Measurements from ENCODE around the gene PROSER2.

The PROSER2 gene

GRCh38 chr10:11799736-11800080 lies 23.4 kb upstream of the PROSER2 start:
- in situ Hi-C loops (cut with MboI; ENCODE audit: low sequenced_read_pairs): no loop called here

GRCh38 chr10:11804336-11804735 lies 18.8 kb upstream of the PROSER2 start:
- in situ Hi-C loops (cut with MboI; ENCODE audit: low sequenced_read_pairs): no loop called here

- in situ Hi-C loops (cut with MboI; ENCODE audit: low sequenced_read_pairs): no loop called here
These were observed 17.4 kb upstream of the PROSER2 start for GRCh38 chr10:11805792-11806191.

- in situ Hi-C loops (cut with MboI; ENCODE audit: low sequenced_read_pairs): no loop called here
These were observed 16.4 kb upstream of the PROSER2 start for GRCh38 chr10:11806706-11807105.

GRCh38 chr10:11808808-11809207 lies 14.3 kb upstream of the PROSER2 start:
- in situ Hi-C loops (cut with MboI; ENCODE audit: low sequenced_read_pairs): no loop called here

- in situ Hi-C loops (cut with MboI; ENCODE audit: low sequenced_read_pairs): no loop called here
These were observed 12.8 kb upstream of the PROSER2 start for GRCh38 chr10:11810313-11810766.

- in situ Hi-C loops (cut with MboI; ENCODE audit: low sequenced_read_pairs): no loop called here
These were observed 12.2 kb upstream of the PROSER2 start for GRCh38 chr10:11810973-11811372.

- in situ Hi-C loops (cut with MboI; ENCODE audit: low sequenced_read_pairs): no loop called here
These were observed 10.0 kb upstream of the PROSER2 start for GRCh38 chr10:11813177-11813576.

- in situ Hi-C loops (cut with MboI; ENCODE audit: low sequenced_read_pairs): no loop called here
These were observed 9.1 kb upstream of the PROSER2 start for GRCh38 chr10:11813855-11814567.

- in situ Hi-C loops (cut with MboI; ENCODE audit: low sequenced_read_pairs): no loop called here
These were observed 4.1 kb upstream of the PROSER2 start for GRCh38 chr10:11819027-11819426.

GRCh38 chr10:11822026-11822756 lies 965 bp upstream of the PROSER2 start:
- in situ Hi-C loops (cut with MboI; ENCODE audit: low sequenced_read_pairs): no loop called here

GRCh38 chr10:11822809-11823121 lies 391 bp upstream of the PROSER2 start:
- in situ Hi-C loops (cut with MboI; ENCODE audit: low sequenced_read_pairs): no loop called here

- in situ Hi-C loops (cut with MboI; ENCODE audit: low sequenced_read_pairs): no loop called here
These were observed 812 bp downstream of the PROSER2 start for GRCh38 chr10:11823989-11824346.

- in situ Hi-C loops (cut with MboI; ENCODE audit: low sequenced_read_pairs): no loop called here
These were observed 1.2 kb downstream of the PROSER2 start for GRCh38 chr10:11824376-11824775.

GRCh38 chr10:11824825-11825224 lies 1.7 kb downstream of the PROSER2 start:
- in situ Hi-C loops (cut with MboI; ENCODE audit: low sequenced_read_pairs): no loop called here

- in situ Hi-C loops (cut with MboI; ENCODE audit: low sequenced_read_pairs): no loop called here
These were observed 2.7 kb downstream of the PROSER2 start for GRCh38 chr10:11825796-11826414.

- in situ Hi-C loops (cut with MboI; ENCODE audit: low sequenced_read_pairs): no loop called here
These were observed 3.9 kb downstream of the PROSER2 start for GRCh38 chr10:11827006-11827405.

- in situ Hi-C loops (cut with MboI; ENCODE audit: low sequenced_read_pairs): no loop called here
These were observed 4.3 kb downstream of the PROSER2 start for GRCh38 chr10:11827414-11827813.

GRCh38 chr10:11828682-11829284 lies 5.6 kb downstream of the PROSER2 start:
- in situ Hi-C loops (cut with MboI; ENCODE audit: low sequenced_read_pairs): no loop called here

- in situ Hi-C loops (cut with MboI; ENCODE audit: low sequenced_read_pairs): no loop called here
These were observed 7.8 kb downstream of the PROSER2 start for GRCh38 chr10:11830836-11831519.

GRCh38 chr10:11831520-11831951 lies 8.4 kb downstream of the PROSER2 start:
- in situ Hi-C loops (cut with MboI; ENCODE audit: low sequenced_read_pairs): no loop called here

All from hTERT RPE-1 (cell line).